Vagina (tissue), 2 donors: ENCODE results near the gene DLG5.

Experiments used
- POLR2A ChIP-seq, 2 donors: fragments of 450-650 bp; IDR thresholded peaks; one replicate each; pipeline ENCODE4 v1.6.1; 2017; ENCODE audit warnings: antibody characterized with exemption in 2 of 2, mild to moderate bottlenecking in 2 of 2, moderate library complexity in 2 of 2
- POLR2AphosphoS5 ChIP-seq, 2 donors: sonication (generic); formaldehyde crosslinking; IDR thresholded peaks; one replicate each; pipeline ENCODE4 v1.9.0; 2017; ENCODE audit warnings: antibody characterized with exemption in 2 of 2, mild to moderate bottlenecking in 2 of 2, low read depth in 1 of 2; ENCODE audit not compliant: insufficient read depth in 1 of 2
- TF ChIP-seq, protein P1 (sequence below), 3 experiments: fragments of 450-650 bp in 2 of 3; fragments of 200-600 bp in 1 of 3; sonication (generic) in 1 of 3; IDR thresholded peaks; one replicate each; pipeline ENCODE4 v1.5.1; 2017 to 2019; ENCODE audit warnings: antibody characterized with exemption in 3 of 3, mild to moderate bottlenecking in 2 of 3, moderate library complexity in 2 of 3

DNA sequence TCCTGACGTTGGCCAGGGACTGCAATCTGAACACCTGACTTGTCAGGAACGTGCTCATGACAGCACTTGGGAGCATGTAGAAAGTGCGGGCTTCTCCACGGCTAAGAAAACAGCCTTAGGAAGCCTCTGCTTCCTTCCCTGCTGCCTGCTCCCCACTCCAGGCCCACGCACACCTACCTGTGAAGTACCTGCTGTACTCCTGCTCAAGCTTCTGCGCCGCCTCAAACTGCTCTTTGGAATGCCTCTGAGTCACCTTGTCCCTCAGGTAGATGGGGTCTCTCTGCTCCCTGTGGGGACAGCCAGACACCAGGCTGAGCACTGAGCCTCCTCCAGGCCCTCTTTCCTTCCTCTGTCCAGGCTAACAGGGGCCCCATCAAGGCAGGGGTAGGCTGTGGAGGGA lies 132.7 kb downstream of the DLG5 start:
- TF ChIP-seq POLR2A (IDR thresholded peaks at IDR 0.05), result no peak
- TF ChIP-seq, protein P1, sequence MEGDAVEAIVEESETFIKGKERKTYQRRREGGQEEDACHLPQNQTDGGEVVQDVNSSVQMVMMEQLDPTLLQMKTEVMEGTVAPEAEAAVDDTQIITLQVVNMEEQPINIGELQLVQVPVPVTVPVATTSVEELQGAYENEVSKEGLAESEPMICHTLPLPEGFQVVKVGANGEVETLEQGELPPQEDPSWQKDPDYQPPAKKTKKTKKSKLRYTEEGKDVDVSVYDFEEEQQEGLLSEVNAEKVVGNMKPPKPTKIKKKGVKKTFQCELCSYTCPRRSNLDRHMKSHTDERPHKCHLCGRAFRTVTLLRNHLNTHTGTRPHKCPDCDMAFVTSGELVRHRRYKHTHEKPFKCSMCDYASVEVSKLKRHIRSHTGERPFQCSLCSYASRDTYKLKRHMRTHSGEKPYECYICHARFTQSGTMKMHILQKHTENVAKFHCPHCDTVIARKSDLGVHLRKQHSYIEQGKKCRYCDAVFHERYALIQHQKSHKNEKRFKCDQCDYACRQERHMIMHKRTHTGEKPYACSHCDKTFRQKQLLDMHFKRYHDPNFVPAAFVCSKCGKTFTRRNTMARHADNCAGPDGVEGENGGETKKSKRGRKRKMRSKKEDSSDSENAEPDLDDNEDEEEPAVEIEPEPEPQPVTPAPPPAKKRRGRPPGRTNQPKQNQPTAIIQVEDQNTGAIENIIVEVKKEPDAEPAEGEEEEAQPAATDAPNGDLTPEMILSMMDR (IDR thresholded peaks at IDR 0.05), result no peak
- TF ChIP-seq POLR2AphosphoS5 (IDR thresholded peaks at IDR 0.05; ENCODE audit: insufficient read depth in 1 of 2, low read depth in 1 of 2), result no peak
